K562 (cell line): ENCODE measurements around the gene ZNF582. TPM values are rescaled to one million over a fixed set of nuclear protein-coding genes. Genes with fewer than 3 reads are reported as not detected.

ENCODE experiments used
- ARID1B ChIP-seq: fragments of 450-650 bp; IDR thresholded peaks from 2 replicates; pipeline ENCODE4 v1.6.1; 2016; ENCODE audit warnings: antibody characterized with exemption, mild to moderate bottlenecking, inconsistent platforms
- ARNT ChIP-seq, 2 experiments: fragments of 450-650 bp; IDR thresholded peaks; 2 replicates each; pipeline ENCODE4 v1.6.1; 2016; ENCODE audit warnings: mild to moderate bottlenecking in 1 of 2
- DDX20 ChIP-seq: fragments of 450-650 bp; IDR thresholded peaks from 2 replicates; pipeline ENCODE4 v1.6.1; 2016; ENCODE audit warnings: missing genetic modification characterization, low read depth, mild to moderate bottlenecking, missing compliant biosample characterization, moderate library complexity
- ETS1 ChIP-seq: conservative IDR thresholded peaks from 2 replicates; pipeline ENCODE4 v1.6.1; 2011; ENCODE audit warnings: low read depth, mild to moderate bottlenecking, low read length; ENCODE audit not compliant: control insufficient read depth
- GABPA ChIP-seq: fragments of 200-800 bp; sonication (Bioruptor generic); conservative IDR thresholded peaks from 2 replicates; pipeline ENCODE4 v1.6.1; 2016; ENCODE audit warnings: low read depth, missing genetic modification characterization, missing compliant biosample characterization
- HNRNPH1 ChIP-seq: fragments of 200-400 bp; formaldehyde crosslinking; optimal IDR thresholded peaks from 2 replicates; pipeline ENCODE3; 2017; ENCODE audit warnings: low read depth, mild to moderate bottlenecking, low read length, moderate library complexity
- MCM7 ChIP-seq, 2 experiments: fragments of 450-650 bp; IDR thresholded peaks; 2 replicates each; pipeline ENCODE4 v1.6.1; 2016 to 2018
- PCBP2 ChIP-seq: fragments of 200-400 bp; formaldehyde crosslinking; IDR thresholded peaks from 2 replicates; pipeline ENCODE4 v1.6.1; 2018; ENCODE audit warnings: low read length, low read depth, mild to moderate bottlenecking, moderate library complexity; ENCODE audit not compliant: poor library complexity, severe bottlenecking
- SP1 ChIP-seq: sonication (generic); formaldehyde crosslinking; IDR thresholded peaks from 2 replicates; pipeline ENCODE4 v1.8.1; 2022; ENCODE audit warnings: mild to moderate bottlenecking, missing genetic modification reagents
- STAT5B ChIP-seq: fragments of 250-450 bp; sonication (Bioruptor Pico); IDR thresholded peaks from 2 replicates; pipeline ENCODE4 v1.8.0; 2021; ENCODE audit warnings: mild to moderate bottlenecking, inconsistent platforms
- ZNF354B ChIP-seq: fragments of 250-450 bp; sonication (Bioruptor Pico); IDR thresholded peaks from 2 replicates; pipeline ENCODE4 v1.4.0; 2020
- ZNF717 ChIP-seq: fragments of 250-450 bp; sonication (Bioruptor Pico); IDR thresholded peaks from 2 replicates; pipeline ENCODE4 v1.5.0; 2021
- polyA plus RNA-seq, 8 experiments: library from polyadenylated mRNA; depleted of rRNA in 4 of 8; stranded (reverse) in 5 of 8; unstranded in 3 of 8; fragments of >200 nt; fragmentation: Nextera tagmentation in 2 of 8; fragmentation: Illumina TruSeq in 1 of 8; extraction: Ambion mirVana in 2 of 8; extraction: Trizol in 1 of 8; gene quantifications; 2 replicates each; pipeline versions ENCODE4 v1.2.1 to v1.2.3, GENCODE V29; 2011 to 2014; ENCODE audit warnings: inconsistent platforms in 1 of 8, missing spikeins in 1 of 8
- total RNA-seq, 7 experiments: library from RNA; depleted of rRNA in 6 of 7; stranded (reverse); fragments of >200 nt in 6 of 7; fragmentation: Illumina TruSeq in 2 of 7; extraction: Trizol in 2 of 7; gene quantifications; 2 replicates each; pipeline versions ENCODE4 v1.2.1 to v1.2.3, GENCODE V29; 2011 to 2021; ENCODE audit warnings: low replicate concordance in 1 of 7
- TF ChIP-seq, protein P1 (sequence below): fragments of 250-450 bp; sonication (Bioruptor Pico); IDR thresholded peaks from 2 replicates; pipeline ENCODE4 v1.8.0; 2022; ENCODE audit warnings: moderate library complexity, mild to moderate bottlenecking, inconsistent platforms

The ZNF582 gene
- total and polyA plus RNA-seq, 9 of the 15 experiments (the other 6 are each of a cell fraction or from before 2014, with no cell fraction given): 0.72 to 3.3 (median 1.6) TPM

GRCh38 chr19:56367829-56368711, 25.3 kb downstream of the ZNF582 start (continued):
- TF ChIP-seq ETS1 (no peak), ZNF717 (no peak), ZNF354B (CRISPR knock-in tag) (no peak), HNRNPH1 (no peak), SP1 (CRISPR knock-in tag) (peak; percentile 54), GABPA (0 out of 2 replicates have a peak, but pooled peaks have one; percentile 14), MCM7 (IDR thresholded peaks at IDR 0.05) (no peak), ARID1B (no peak), STAT5B (CRISPR knock-in tag) (no peak), DDX20 (tag) (no peak), ARNT (IDR thresholded peaks at IDR 0.05) (no peak), PCBP2 (no peak)
- TF ChIP-seq, protein P1, sequence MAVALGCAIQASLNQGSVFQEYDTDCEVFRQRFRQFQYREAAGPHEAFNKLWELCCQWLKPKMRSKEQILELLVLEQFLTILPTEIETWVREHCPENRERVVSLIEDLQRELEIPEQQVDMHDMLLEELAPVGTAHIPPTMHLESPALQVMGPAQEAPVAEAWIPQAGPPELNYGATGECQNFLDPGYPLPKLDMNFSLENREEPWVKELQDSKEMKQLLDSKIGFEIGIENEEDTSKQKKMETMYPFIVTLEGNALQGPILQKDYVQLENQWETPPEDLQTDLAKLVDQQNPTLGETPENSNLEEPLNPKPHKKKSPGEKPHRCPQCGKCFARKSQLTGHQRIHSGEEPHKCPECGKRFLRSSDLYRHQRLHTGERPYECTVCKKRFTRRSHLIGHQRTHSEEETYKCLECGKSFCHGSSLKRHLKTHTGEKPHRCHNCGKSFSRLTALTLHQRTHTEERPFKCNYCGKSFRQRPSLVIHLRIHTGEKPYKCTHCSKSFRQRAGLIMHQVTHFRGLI (CRISPR knock-in tag): peak; percentile 35; the same call in 1 of the 2 replicates
